ENCODE results near the gene ITPK1. TPM values are rescaled to one million over a fixed set of nuclear protein-coding genes. Genes with fewer than 3 reads are reported as not detected.

Gene ITPK1
- total RNA-seq, 4 donors from 2014 or later: 108 to 221 (median 138) TPM

- WGBS: 69% methylated on average over 8 of the region's 8 CpGs
- intact Hi-C loops (cut with DNase I): loop anchor here (10.0 kb wide), 1 partner anchor 85 kb away; the partner anchor contains the start of gene ITPK1
Observed at GRCh38 chr14:93029911-93030508, 85.7 kb downstream of the ITPK1 start.

GRCh38 chr14:93029417-93029816, 86.3 kb downstream of the ITPK1 start:
- H3K4me1 ChIP-seq: peaks cover 54 to 86% (median 73%) of the 10 kb centered on the region in 4 donors
- intact Hi-C loops (cut with DNase I): no loop called here
- WGBS: 85% methylated on average over 3 of the region's 5 CpGs
- no peak overlapping the region for H3K4me3 ChIP-seq
- H3K9me3 ChIP-seq: no peaks in the 10 kb centered on the region
- DNase-seq (ENCODE audit: extremely low spot score): no peak
- no peak for TF ChIP-seq POLR2A (IDR thresholded peaks at IDR 0.05; ENCODE audit: low read depth)
- no peak for TF ChIP-seq EP300 (IDR thresholded peaks at IDR 0.05)
- no peak for TF ChIP-seq POLR2AphosphoS5 (IDR thresholded peaks at IDR 0.05)
- TF ChIP-seq CTCF (IDR thresholded peaks at IDR 0.05): no peak
- no peaks in the 10 kb centered on the region for H3K36me3 ChIP-seq
- no peaks in the 10 kb centered on the region for H3K27me3 ChIP-seq
- H3K27ac ChIP-seq (replicated peaks in 1 of 4): peak overlapping the region; percentile 14 to 45 (median 40)

More at GRCh38 chr14:93029911-93030508, 85.7 kb downstream of the ITPK1 start:
- H3K27me3 ChIP-seq: no peaks in the 10 kb centered on the region
- DNase-seq (ENCODE audit: extremely low spot score): no peak
- H3K36me3 ChIP-seq: no peaks in the 10 kb centered on the region
- TF ChIP-seq POLR2AphosphoS5 (IDR thresholded peaks at IDR 0.05) (no peak), POLR2A (IDR thresholded peaks at IDR 0.05; ENCODE audit: low read depth) (no peak), EP300 (IDR thresholded peaks at IDR 0.05) (no peak), CTCF (IDR thresholded peaks at IDR 0.05) (no peak)
- H3K4me1 ChIP-seq: peaks cover 60 to 87% (median 76%) of the 10 kb centered on the region in 4 donors
- peak overlapping the region in 3 of 4 donors; percentile 37 to 45 (median 42) for H3K27ac ChIP-seq (replicated peaks in 1 of 4)
- H3K4me3 ChIP-seq: no peak overlapping the region
- no peaks in the 10 kb centered on the region for H3K9me3 ChIP-seq

- no peaks in the 10 kb centered on the region for H3K27me3 ChIP-seq
- H3K4me1 ChIP-seq: peaks cover 47 to 86% (median 71%) of the 10 kb centered on the region in 4 donors
- 91% methylated on average over 9 of the region's 9 CpGs for WGBS
- H3K9me3 ChIP-seq: no peaks in the 10 kb centered on the region
- no peak overlapping the region for H3K4me3 ChIP-seq
- no peaks in the 10 kb centered on the region for H3K36me3 ChIP-seq
- intact Hi-C loops (cut with DNase I): no loop called here
- no peak for DNase-seq (ENCODE audit: extremely low spot score)
- TF ChIP-seq POLR2A (IDR thresholded peaks at IDR 0.05; ENCODE audit: low read depth): no peak
- no peak for TF ChIP-seq EP300 (IDR thresholded peaks at IDR 0.05)
- TF ChIP-seq CTCF (IDR thresholded peaks at IDR 0.05): no peak
- no peak for TF ChIP-seq POLR2AphosphoS5 (IDR thresholded peaks at IDR 0.05)
- H3K27ac ChIP-seq (replicated peaks in 1 of 4): peak overlapping the region in 2 of 4 donors; percentile 42
Observed at GRCh38 chr14:93028724-93029076, 87.0 kb downstream of the ITPK1 start.

- TF ChIP-seq POLR2A (IDR thresholded peaks at IDR 0.05; ENCODE audit: low read depth) (no peak), EP300 (IDR thresholded peaks at IDR 0.05) (no peak), POLR2AphosphoS5 (IDR thresholded peaks at IDR 0.05) (no peak), CTCF (IDR thresholded peaks at IDR 0.05) (no peak)
- DNase-seq (ENCODE audit: extremely low spot score): no peak
- no peaks in the 10 kb centered on the region for H3K9me3 ChIP-seq
- 96% methylated on average over 17 of the region's 19 CpGs for WGBS
- no peak overlapping the region for H3K4me3 ChIP-seq
- no peaks in the 10 kb centered on the region for H3K27me3 ChIP-seq
- no peaks in the 10 kb centered on the region for H3K36me3 ChIP-seq
- H3K27ac ChIP-seq (replicated peaks in 1 of 4): peak overlapping the region in 2 of 4 donors; percentile 42
- intact Hi-C loops (cut with DNase I): no loop called here
- H3K4me1 ChIP-seq: peaks cover 41 to 83% (median 67%) of the 10 kb centered on the region in 4 donors
Observed at GRCh38 chr14:93027810-93028723, 87.7 kb downstream of the ITPK1 start.

Measured in esophagus muscularis mucosa (tissue), 4 donors.